Lung microvascular endothelial cell (primary cell): ENCODE results near the gene CAPZA1. TPM values are rescaled to one million over a fixed set of nuclear protein-coding genes. Genes with fewer than 3 reads are reported as not detected.

Experiments used
- DNase-seq, 2 donors: peaks; one replicate each; pipeline versions ENCODE4 v3.0.0 to v3.0.0-alpha.2; 2010; ENCODE audit warnings: low read depth in 2 of 2
- total RNA-seq: library from RNA; depleted of rRNA; stranded (reverse); fragments of >200 nt; gene quantifications from 2 replicates; pipeline ENCODE4 v1.2.1, GENCODE V29; 2014

Gene CAPZA1
- total RNA-seq, 1 donor from 2014 or later = 154 TPM

GRCh38 chr1:112714313-112715263 is 95.0 kb downstream of the CAPZA1 start:
- DNase-seq = no peak

GRCh38 chr1:112715264-112716053 is 95.8 kb downstream of the CAPZA1 start, which contains the start of gene PPM1J:
PPM1J (minus strand) TSS chr1:112715332; CDS start chr1:112715301, 31 bp downstream.
- peak; percentile 85 to 93 for DNase-seq

GRCh38 chr1:112716133-112716720 is 96.6 kb downstream of the CAPZA1 start:
- DNase-seq = peak; percentile 92 to 94

GRCh38 chr1:112717263-112717873 is 97.7 kb downstream of the CAPZA1 start:
- DNase-seq = no peak

- peak; percentile 55 to 61 for DNase-seq
Measured at GRCh38 chr1:112718691-112719418, 99.2 kb downstream of the CAPZA1 start.

GRCh38 chr1:112719706-112720105 is 100.1 kb downstream of the CAPZA1 start:
- no peak for DNase-seq

GRCh38 chr1:112720800-112721199 is 101.2 kb downstream of the CAPZA1 start:
- DNase-seq = no peak

Other genes with a start within 250 kb of the CAPZA1 start
- gene CTTNBP2NL, start 223.6 kb upstream of the CAPZA1 start, total RNA-seq = 12.6 and 16.9 TPM in 2 replicates
- 0.44 and 0.79 TPM in 2 replicates for gene WNT2B, start 110.9 kb upstream of the CAPZA1 start, total RNA-seq
- 9.2 and 17.3 TPM in 2 replicates for gene ST7L, start 691 bp upstream of the CAPZA1 start, total RNA-seq
- 35.5 and 39.5 TPM in 2 replicates for gene MOV10, start 54.8 kb downstream of the CAPZA1 start, total RNA-seq
- 538 and 654 TPM in 2 replicates for gene RHOC, start 87.3 kb downstream of the CAPZA1 start, total RNA-seq
- gene PPM1J, start 95.5 kb downstream of the CAPZA1 start, total RNA-seq = 0.65 and 0.79 TPM in 2 replicates